ENCODE measurements around the gene NME7. TPM values are rescaled to one million over a fixed set of nuclear protein-coding genes. Genes with fewer than 3 reads are reported as not detected.

The NME7 gene
- total RNA-seq, 4 donors from 2014 or later = 1.9 to 15.9 (median 8.3) TPM

GRCh38 chr1:169260478-169261151 lies 107.0 kb downstream of the NME7 start:
- TF ChIP-seq CTCF (IDR thresholded peaks at IDR 0.05) (no peak), POLR2A (IDR thresholded peaks at IDR 0.05) (no peak), POLR2AphosphoS5 (IDR thresholded peaks at IDR 0.05) (no peak), EP300 (IDR thresholded peaks at IDR 0.05; ENCODE audit: low read depth) (no peak)
- 89% methylated on average over 2 of the region's 2 CpGs; no CpG with 5 or more reads in 1 of the 2 donors for WGBS, 2 donors (ENCODE audit: low coverage in 1 of 2)
- in situ Hi-C loops (cut with MboI; ENCODE audit: low pct_ligation_motif_present in 1 of 4, low pct_unique_long_range_greater_than_20kb in 1 of 4, low sequenced_read_pairs in 3 of 4) (no loop called here), intact Hi-C loops (cut with DNase I; ENCODE audit: low total_unique reads) (no loop called here)
- H3K4me3 ChIP-seq = no peak overlapping the region
- no peak overlapping the region for H3K27ac ChIP-seq
- no peaks in the 10 kb centered on the region for H3K9me3 ChIP-seq
- peaks cover 0 to 2% (median 0%) of the 10 kb centered on the region in 4 donors for H3K36me3 ChIP-seq
- no peak for DNase-seq
- no peaks in the 10 kb centered on the region for H3K27me3 ChIP-seq
- H3K4me1 ChIP-seq = no peaks in the 10 kb centered on the region

GRCh38 chr1:169259816-169260215 lies 107.8 kb downstream of the NME7 start:
- Histone ChIP-seq H3K27me3 (no peaks in the 10 kb centered on the region), H3K27ac (no peak overlapping the region), H3K4me1 (no peaks in the 10 kb centered on the region), H3K4me3 (no peak overlapping the region), H3K9me3 (no peaks in the 10 kb centered on the region), H3K36me3 (no peaks in the 10 kb centered on the region)
- WGBS, 2 donors (ENCODE audit: low coverage in 1 of 2) = 78% methylated on average over 2 of the region's 2 CpGs; no CpG with 5 or more reads in 1 of the 2 donors
- TF ChIP-seq EP300 (IDR thresholded peaks at IDR 0.05; ENCODE audit: low read depth) (no peak), CTCF (IDR thresholded peaks at IDR 0.05) (no peak), POLR2AphosphoS5 (IDR thresholded peaks at IDR 0.05) (no peak), POLR2A (IDR thresholded peaks at IDR 0.05) (no peak)
- DNase-seq = no peak
- intact Hi-C loops (cut with DNase I; ENCODE audit: low total_unique reads) (no loop called here), in situ Hi-C loops (cut with MboI; ENCODE audit: low pct_ligation_motif_present in 1 of 4, low pct_unique_long_range_greater_than_20kb in 1 of 4, low sequenced_read_pairs in 3 of 4) (no loop called here)

- no peak overlapping the region for H3K4me3 ChIP-seq
- no peaks in the 10 kb centered on the region for H3K27me3 ChIP-seq
- DNase-seq = no peak
- H3K9me3 ChIP-seq = no peaks in the 10 kb centered on the region
- no peak for TF ChIP-seq POLR2AphosphoS5 (IDR thresholded peaks at IDR 0.05)
- no peak for TF ChIP-seq CTCF (IDR thresholded peaks at IDR 0.05)
- no peak for TF ChIP-seq POLR2A (IDR thresholded peaks at IDR 0.05)
- TF ChIP-seq EP300 (IDR thresholded peaks at IDR 0.05; ENCODE audit: low read depth) = no peak
- no peaks in the 10 kb centered on the region for H3K36me3 ChIP-seq
- WGBS, 2 donors (ENCODE audit: low coverage in 1 of 2) = 85 to 88% methylated on average over 3 of the region's 3 CpGs
- no peaks in the 10 kb centered on the region for H3K4me1 ChIP-seq
- intact Hi-C loops (cut with DNase I; ENCODE audit: low total_unique reads) = no loop called here
- in situ Hi-C loops (cut with MboI; ENCODE audit: low pct_ligation_motif_present in 1 of 4, low pct_unique_long_range_greater_than_20kb in 1 of 4, low sequenced_read_pairs in 3 of 4) = no loop called here
- H3K27ac ChIP-seq = no peak overlapping the region
Measured at GRCh38 chr1:169250795-169251194, 116.8 kb downstream of the NME7 start.

GRCh38 chr1:169250022-169250421 lies 117.6 kb downstream of the NME7 start:
- Histone ChIP-seq H3K27me3 (no peaks in the 10 kb centered on the region), H3K4me3 (no peak overlapping the region), H3K27ac (no peak overlapping the region), H3K9me3 (no peaks in the 10 kb centered on the region), H3K36me3 (no peaks in the 10 kb centered on the region), H3K4me1 (no peaks in the 10 kb centered on the region)
- in situ Hi-C loops (cut with MboI; ENCODE audit: low pct_ligation_motif_present in 1 of 4, low pct_unique_long_range_greater_than_20kb in 1 of 4, low sequenced_read_pairs in 3 of 4) = no loop called here
- no peak for DNase-seq
- 84% methylated on average over 2 of the region's 2 CpGs; no CpG with 5 or more reads in 1 of the 2 donors for WGBS, 2 donors (ENCODE audit: low coverage in 1 of 2)
- no peak for TF ChIP-seq POLR2A (IDR thresholded peaks at IDR 0.05)
- TF ChIP-seq CTCF (IDR thresholded peaks at IDR 0.05) = no peak
- no peak for TF ChIP-seq EP300 (IDR thresholded peaks at IDR 0.05; ENCODE audit: low read depth)
- TF ChIP-seq POLR2AphosphoS5 (IDR thresholded peaks at IDR 0.05) = no peak
- intact Hi-C loops (cut with DNase I; ENCODE audit: low total_unique reads) = no loop called here
